Lung (tissue), 12 donors: ENCODE data around the gene RIC1. TPM values are rescaled to one million over a fixed set of nuclear protein-coding genes. Genes with fewer than 3 reads are reported as not detected.
A peak's percentile ranks its signal among the peaks of the same experiment; 100 is the strongest.
"Not testable (repeated sequence)": the region's sequence is repeated elsewhere in the genome, so short reads cannot be mapped to it uniquely, and the experiment has no call there.

Experiments used
- ATAC-seq: fragments of 200-7000 bp; cut with Tn5 transposase; one replicate; pipeline ENCODE4 v1.9.1; 2020; ENCODE audit warnings: moderate number of reproducible peaks; ENCODE audit not compliant: insufficient read depth, low FRiP score
- DNase-seq, 3 donors: peaks; one replicate each; pipeline ENCODE4 v3.0.0-alpha.2; 2013 to 2017
- H3K27ac ChIP-seq, 2 donors: one replicate each; pipeline ENCODE4 v1.5.1; 2013; ENCODE audit warnings: mild to moderate bottlenecking in 2 of 2, moderate library complexity in 2 of 2, control low read depth in 1 of 2, inconsistent platforms in 1 of 2, low read depth in 1 of 2, low read length in 1 of 2
- H3K27me3 ChIP-seq, 3 donors: one replicate each; pipeline ENCODE4 v1.5.1; 2013; ENCODE audit warnings: low read length in 2 of 3; ENCODE audit not compliant: control insufficient read depth in 3 of 3, insufficient read depth in 3 of 3
- H3K36me3 ChIP-seq, 4 donors: one replicate each; pipeline ENCODE4 v1.5.1; 2013; ENCODE audit warnings: low read length in 4 of 4, mild to moderate bottlenecking in 1 of 4, moderate library complexity in 1 of 4; ENCODE audit not compliant: control insufficient read depth in 4 of 4, insufficient read depth in 4 of 4
- H3K4me1 ChIP-seq, 5 donors: one replicate each; pipeline ENCODE4 v1.5.1; 2013; ENCODE audit warnings: low read length in 5 of 5, mild to moderate bottlenecking in 2 of 5, moderate library complexity in 1 of 5; ENCODE audit not compliant: control insufficient read depth in 5 of 5, insufficient read depth in 5 of 5
- H3K4me3 ChIP-seq: one replicate; pipeline ENCODE4 v1.5.1; 2013; ENCODE audit warnings: mild to moderate bottlenecking, control low read depth, moderate library complexity
- H3K9ac ChIP-seq, 2 donors: one replicate each; pipeline ENCODE4 v1.5.1; 2013; ENCODE audit warnings: low read length in 2 of 2, control low read depth in 1 of 2; ENCODE audit not compliant: insufficient read depth in 1 of 2
- H3K9me3 ChIP-seq, 4 donors: one replicate each; pipeline ENCODE4 v1.5.1; 2013; ENCODE audit warnings: low read length in 3 of 4, mild to moderate bottlenecking in 1 of 4, moderate library complexity in 1 of 4; ENCODE audit not compliant: control insufficient read depth in 4 of 4, insufficient read depth in 3 of 4
- WGBS, 2 donors: extraction: QIAGEN DNeasy Blood & Tissue Kit; methylation state at CpG; one replicate each; pipeline ENCODE4 v1.1.7; 2013; 5-methylcytosine and 5-hydroxymethylcytosine counted together
- polyA plus RNA-seq, 2 donors: library from polyadenylated mRNA; stranded (reverse); fragments of 200-250 nt; gene quantifications; one replicate each; pipeline ENCODE4 v1.2.1, GENCODE V29; 2013
- total RNA-seq, 2 donors: library from RNA; depleted of rRNA in 1 of 2; stranded (reverse); fragments of >200 nt in 1 of 2; gene quantifications; one replicate each; pipeline ENCODE4 v1.2.1, GENCODE V29; 2014 to 2021
- TF ChIP-seq, protein P1 (sequence below): IDR thresholded peaks from 2 replicates; pipeline ENCODE4 v1.5.1; 2012; ENCODE audit warnings: mild to moderate bottlenecking; ENCODE audit errors: control extremely low read depth, extremely low read depth
- donor health status: control.
- donor health status: control.
- donor health status: Bipolar disorder and iron deficiency.
- donor health status: healthy.
- donor health status: DM: yes; HTN: yes; CAD: no.

The RIC1 gene
- total and polyA plus RNA-seq, 4 donors, result 3.5 to 46.0 (median 14.4) TPM

DNA sequence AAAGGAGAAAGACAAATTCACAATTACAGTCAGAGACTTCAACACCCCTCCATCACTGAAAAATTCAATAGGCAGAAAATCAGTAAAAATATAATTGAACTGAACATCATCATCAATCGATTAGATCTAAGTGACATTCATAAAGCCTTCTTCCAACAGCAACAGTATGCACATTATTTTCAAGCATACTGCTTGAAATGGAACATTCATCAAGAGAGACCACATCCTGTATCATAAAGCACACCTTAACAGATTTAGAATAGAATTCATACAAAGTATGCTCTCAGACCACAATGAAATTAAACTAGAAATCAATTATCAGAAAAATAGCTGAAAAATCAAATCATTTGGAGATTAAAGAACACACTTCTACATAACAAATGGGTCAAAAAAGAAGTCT is 164.9 kb downstream of the RIC1 start:
- Histone ChIP-seq H3K36me3 (peaks cover 0 to 6% (median 4%) of the 10 kb centered on the region in 4 donors), H3K4me1 (peaks cover 0 to 6% (median 0%) of the 10 kb centered on the region in 5 donors), H3K27me3 (no peaks in the 10 kb centered on the region), H3K9me3 (peaks cover 0 to 1% (median 0%) of the 10 kb centered on the region in 4 donors), H3K9ac (no peak overlapping the region), H3K27ac (no peak overlapping the region), H3K4me3 (no peak overlapping the region)
- WGBS, 2 donors, result 90 to 92% methylated on average over 1 of the region's 1 CpG
- ATAC-seq, result no peak
- DNase-seq, result no peak
- TF ChIP-seq, protein P1, sequence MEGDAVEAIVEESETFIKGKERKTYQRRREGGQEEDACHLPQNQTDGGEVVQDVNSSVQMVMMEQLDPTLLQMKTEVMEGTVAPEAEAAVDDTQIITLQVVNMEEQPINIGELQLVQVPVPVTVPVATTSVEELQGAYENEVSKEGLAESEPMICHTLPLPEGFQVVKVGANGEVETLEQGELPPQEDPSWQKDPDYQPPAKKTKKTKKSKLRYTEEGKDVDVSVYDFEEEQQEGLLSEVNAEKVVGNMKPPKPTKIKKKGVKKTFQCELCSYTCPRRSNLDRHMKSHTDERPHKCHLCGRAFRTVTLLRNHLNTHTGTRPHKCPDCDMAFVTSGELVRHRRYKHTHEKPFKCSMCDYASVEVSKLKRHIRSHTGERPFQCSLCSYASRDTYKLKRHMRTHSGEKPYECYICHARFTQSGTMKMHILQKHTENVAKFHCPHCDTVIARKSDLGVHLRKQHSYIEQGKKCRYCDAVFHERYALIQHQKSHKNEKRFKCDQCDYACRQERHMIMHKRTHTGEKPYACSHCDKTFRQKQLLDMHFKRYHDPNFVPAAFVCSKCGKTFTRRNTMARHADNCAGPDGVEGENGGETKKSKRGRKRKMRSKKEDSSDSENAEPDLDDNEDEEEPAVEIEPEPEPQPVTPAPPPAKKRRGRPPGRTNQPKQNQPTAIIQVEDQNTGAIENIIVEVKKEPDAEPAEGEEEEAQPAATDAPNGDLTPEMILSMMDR, result no peak

DNA sequence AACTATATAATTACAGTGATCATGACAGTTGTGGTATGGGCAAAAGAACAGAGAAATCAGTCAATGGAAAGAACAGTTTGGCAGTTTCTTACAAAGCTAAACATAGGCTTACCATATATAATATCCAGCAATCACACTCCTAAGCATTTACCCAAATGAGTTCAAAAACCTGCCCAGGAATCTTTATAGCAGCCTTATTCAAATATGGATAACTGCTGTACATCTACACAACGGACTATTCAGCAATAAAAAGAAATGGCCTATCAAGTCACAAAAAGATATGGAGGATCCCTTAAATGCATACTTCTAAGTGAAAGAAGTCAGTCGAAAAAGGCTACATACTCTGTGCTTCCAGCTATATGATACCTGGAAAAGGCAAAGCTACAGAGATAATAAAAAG is 167.4 kb downstream of the RIC1 start:
- DNase-seq, result no peak
- TF ChIP-seq, protein P1, result no peak
- Histone ChIP-seq H3K4me1 (peaks cover 0 to 7% (median 0%) of the 10 kb centered on the region in 5 donors), H3K27me3 (no peaks in the 10 kb centered on the region), H3K9ac (no peak overlapping the region), H3K9me3 (no peaks in the 10 kb centered on the region), H3K36me3 (peaks cover 0 to 5% (median 4%) of the 10 kb centered on the region in 4 donors), H3K4me3 (no peak overlapping the region), H3K27ac (no peak overlapping the region)
- ATAC-seq, result no peak
- 94% methylated on average over 2 of the region's 2 CpGs for WGBS, 2 donors

DNA sequence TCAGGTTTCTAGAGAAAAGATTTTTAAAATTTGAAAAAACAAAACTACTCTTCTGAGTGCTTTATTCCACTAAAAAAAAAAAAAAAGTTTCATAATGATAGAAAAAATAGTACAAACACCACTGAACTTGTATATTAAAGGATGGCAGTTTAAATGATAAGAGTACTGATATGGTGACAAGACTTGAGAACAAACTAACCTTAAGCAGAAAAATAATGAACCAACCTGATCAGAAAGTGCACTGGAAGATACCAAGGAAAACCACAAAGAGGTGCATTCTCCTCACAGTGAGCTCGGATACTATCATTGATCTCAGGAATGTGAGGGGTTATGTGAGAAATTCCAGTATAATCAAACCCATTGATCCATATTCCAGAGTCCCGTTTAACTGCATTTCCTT is 169.7 kb downstream of the RIC1 start:
- Histone ChIP-seq H3K4me3 (no peak overlapping the region), H3K9ac (no peak overlapping the region), H3K4me1 (peaks cover 0 to 3% (median 0%) of the 10 kb centered on the region in 5 donors), H3K9me3 (no peaks in the 10 kb centered on the region), H3K27ac (no peak overlapping the region), H3K36me3 (peaks cover 0 to 9% (median 4%) of the 10 kb centered on the region in 4 donors), H3K27me3 (no peaks in the 10 kb centered on the region)
- WGBS, 2 donors, result 77 to 92% methylated on average over 2 of the region's 2 CpGs
- TF ChIP-seq, protein P1, result no peak
- no peak for DNase-seq
- no peak for ATAC-seq

DNA sequence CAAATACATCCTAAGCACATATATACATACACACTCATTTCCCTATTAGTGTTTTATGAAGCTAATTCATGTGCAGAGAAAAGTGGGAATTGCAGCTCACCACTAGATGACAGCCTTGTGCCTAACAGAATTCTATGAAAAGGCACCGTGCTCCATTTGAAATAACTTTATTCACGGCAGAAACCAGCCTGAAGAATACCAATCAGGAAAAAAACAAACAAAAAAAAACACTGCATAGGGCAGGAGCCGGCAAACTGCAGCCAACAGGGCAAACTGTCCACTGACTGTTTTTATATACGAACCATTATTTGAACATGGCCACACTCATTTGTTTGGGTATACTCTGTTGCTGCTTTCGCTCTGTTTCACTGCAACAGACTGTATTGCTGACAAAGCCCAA is 170.4 kb downstream of the RIC1 start:
- H3K4me3 ChIP-seq, result peak overlapping the region; percentile 16
- no peak for ATAC-seq
- TF ChIP-seq, protein P1, result peak; percentile 57

DNA sequence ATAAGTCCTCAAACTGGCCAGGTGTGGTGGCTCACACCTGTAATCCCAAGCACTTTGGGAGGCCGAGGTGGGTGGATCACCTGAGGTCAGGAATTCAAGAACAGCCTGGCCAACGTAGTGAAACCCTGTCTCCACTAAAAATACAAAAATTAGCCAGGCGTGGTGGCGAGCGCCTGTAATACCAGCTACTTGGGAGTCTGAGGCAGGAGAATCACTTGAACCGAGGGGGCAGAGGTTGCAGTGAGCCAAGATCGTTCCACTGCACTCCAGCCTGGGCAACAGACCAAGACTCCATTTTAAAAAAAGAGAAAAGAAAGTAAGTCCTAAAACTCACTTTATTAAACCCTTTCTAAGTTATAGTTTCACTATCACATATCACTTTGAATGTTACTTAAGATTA is 171.5 kb downstream of the RIC1 start:
- H3K9me3 ChIP-seq, H3K27ac ChIP-seq, H3K27me3 ChIP-seq, H3K4me1 ChIP-seq, H3K36me3 ChIP-seq, H3K4me3 ChIP-seq, ATAC-seq, DNase-seq, H3K9ac ChIP-seq: not testable (repeated sequence)
- 85 to 88% methylated on average over 7 of the region's 7 CpGs for WGBS, 2 donors

More for the DNA sequence above, 170.4 kb downstream of the RIC1 start:
- H3K36me3 ChIP-seq, result peaks cover 0 to 9% (median 5%) of the 10 kb centered on the region in 4 donors
- peak; percentile 40 to 74 (median 66) for DNase-seq
- H3K9ac ChIP-seq, result peak overlapping the region; percentile 39 to 72
- H3K27me3 ChIP-seq, result no peaks in the 10 kb centered on the region
- H3K4me1 ChIP-seq, result peaks cover 0 to 3% (median 0%) of the 10 kb centered on the region in 5 donors
- H3K9me3 ChIP-seq, result no peaks in the 10 kb centered on the region
- WGBS, 2 donors, result 26 to 34% methylated on average over 5 of the region's 5 CpGs
- no peak overlapping the region for H3K27ac ChIP-seq
